Right lobe of liver (tissue), 6 donors: ENCODE data around the gene SMPD3. TPM values are rescaled to one million over a fixed set of nuclear protein-coding genes. Genes with fewer than 3 reads are reported as not detected.

ENCODE experiments used
- ATAC-seq, 4 donors: fragments of 200-7000 bp; cut with Tn5 transposase; one replicate each; pipeline ENCODE4 v1.9.1; 2020; ENCODE audit warnings: mild to moderate bottlenecking in 4 of 4, moderate library complexity in 4 of 4
- DNase-seq, 3 donors: peaks; one replicate each; pipeline ENCODE4 v3.0.0-alpha.2; 2020
- H3K27ac ChIP-seq, 3 donors: fragments of 200-600 bp; one replicate each; pipeline ENCODE4 v1.8.0; 2022
- H3K27me3 ChIP-seq, 2 donors: fragments of 200-600 bp; one replicate each; pipeline ENCODE4 v1.8.0; 2022
- H3K36me3 ChIP-seq, 4 donors: fragments of 200-600 bp; sonication (generic) in 1 of 4; one replicate each; pipeline versions ENCODE4 v1.5.1 to v1.8.0; 2017 to 2022; ENCODE audit warnings: control low read depth in 1 of 4
- H3K4me1 ChIP-seq, 4 donors: fragments of 200-600 bp; sonication (generic) in 1 of 4; one replicate each; pipeline versions ENCODE4 v1.5.1 to v1.8.0; 2017 to 2022; ENCODE audit warnings: control low read depth in 1 of 4
- H3K4me3 ChIP-seq, 3 donors: fragments of 200-600 bp; one replicate each; pipeline ENCODE4 v1.8.0; 2022
- H3K9me3 ChIP-seq, 4 donors: fragments of 200-600 bp; sonication (generic) in 1 of 4; one replicate each; pipeline versions ENCODE4 v1.5.1 to v1.8.0; 2017 to 2022; ENCODE audit warnings: control low read depth in 1 of 4
- CTCF ChIP-seq, 4 donors: fragments of 200-600 bp in 3 of 4; fragments of 450-650 bp in 1 of 4; IDR thresholded peaks; one replicate each; pipeline versions ENCODE4 v1.5.1 to v1.8.0; 2016 to 2022; ENCODE audit warnings: antibody characterized with exemption in 4 of 4, mild to moderate bottlenecking in 2 of 4
- POLR2A ChIP-seq: fragments of 450-650 bp; IDR thresholded peaks from one replicate; pipeline ENCODE4 v1.6.1; 2017; ENCODE audit warnings: antibody characterized with exemption, mild to moderate bottlenecking
- WGBS: methylation state at CpG from one replicate; pipeline ENCODE4 v1.1.6; 2018; ENCODE audit warnings: low coverage, low lambda C conversion rate; ENCODE audit not compliant: insufficient coverage; ENCODE audit errors: missing lambda C conversion rate; 5-methylcytosine and 5-hydroxymethylcytosine counted together
- intact Hi-C, 2 donors: fragments of 100-400 bp; cut with DNase I; formaldehyde crosslinking; loops; one replicate each; pipeline versions ENCODE4 v1.11.2 to v1.14.1; 2022
- total RNA-seq, 6 experiments: library from RNA; depleted of rRNA in 2 of 6; stranded (reverse); fragments of >200 nt in 2 of 6; fragmentation: NEBNext Ultra II Directional in 3 of 6; extraction: Animal tissue kit (Norgen Biotek cat#: 25700) in 3 of 6; gene quantifications; one replicate each; pipeline versions ENCODE4 v1.1.0 to v1.2.4, GENCODE V29; 2016 to 2023
- donor health status: DM: no; HTN: yes; CAD: no.
- donor health status: DM: no; HTN: no; CAD: no.
- donor health status: DM: no; HTN: no; CAD: no.
- donor health status: DM: no; HTN: yes; CAD: no.
- donor health status: DM: no; HTN: yes; CAD: no.

The SMPD3 gene
- total RNA-seq, 6 experiments from 2014 or later = 0.18 to 27.2 (median 5.0) TPM

GRCh38 chr16:68328151-68328859, 120.0 kb downstream of the SMPD3 start:
- TF ChIP-seq POLR2A (no peak), CTCF (IDR thresholded peaks at IDR 0.05) (peak; percentile 90 to 95 (median 92))
- Histone ChIP-seq H3K9me3 (no peaks in the 10 kb centered on the region), H3K4me3 (no peak overlapping the region), H3K27me3 (no peaks in the 10 kb centered on the region), H3K36me3 (peaks cover 0 to 31% (median 10%) of the 10 kb centered on the region in 4 donors), H3K4me1 (peaks cover 0 to 21% (median 10%) of the 10 kb centered on the region in 4 donors), H3K27ac (no peak overlapping the region)
- ATAC-seq = peak; percentile 89 to 96 (median 96)
- DNase-seq = peak; percentile 76 to 81 (median 79)
- intact Hi-C loops = loop anchor here in 1 of 2 donors (5.0 kb wide), 2 partner anchors 71 to 86 kb away; no protein-coding TSS in a partner anchor
- 48% methylated on average over 10 of the region's 13 CpGs for WGBS

GRCh38 chr16:68324780-68325357, 123.4 kb downstream of the SMPD3 start:
- no peak for TF ChIP-seq POLR2A
- TF ChIP-seq CTCF (IDR thresholded peaks at IDR 0.05) = no peak
- Histone ChIP-seq H3K27me3 (no peaks in the 10 kb centered on the region), H3K4me3 (no peak overlapping the region), H3K9me3 (no peaks in the 10 kb centered on the region), H3K36me3 (peaks cover 0 to 42% (median 10%) of the 10 kb centered on the region in 4 donors), H3K27ac (no peak overlapping the region), H3K4me1 (no peaks in the 10 kb centered on the region)
- DNase-seq (no peak), ATAC-seq (no peak)
- intact Hi-C loops = loop anchor here in 1 of 2 donors (5.0 kb wide), 2 partner anchors 68 to 83 kb away; no protein-coding TSS in a partner anchor
- 83% methylated on average over 2 of the region's 8 CpGs for WGBS

- TF ChIP-seq POLR2A (no peak), CTCF (IDR thresholded peaks at IDR 0.05) (no peak)
- no CpG with 5 or more reads among the region's 5 CpGs for WGBS
- Histone ChIP-seq H3K4me1 (no peaks in the 10 kb centered on the region), H3K36me3 (peaks cover 0 to 42% (median 10%) of the 10 kb centered on the region in 4 donors), H3K9me3 (no peaks in the 10 kb centered on the region), H3K27ac (no peak overlapping the region), H3K4me3 (no peak overlapping the region), H3K27me3 (no peaks in the 10 kb centered on the region)
- ATAC-seq (no peak), DNase-seq (no peak)
- intact Hi-C loops = no loop called here
Observed at GRCh38 chr16:68324336-68324735, 124.0 kb downstream of the SMPD3 start.

GRCh38 chr16:68319185-68319908, 129.0 kb downstream of the SMPD3 start:
- no peaks in the 10 kb centered on the region for H3K9me3 ChIP-seq
- intact Hi-C loops = no loop called here
- no peak overlapping the region for H3K27ac ChIP-seq
- ATAC-seq = no peak
- no peak overlapping the region for H3K4me3 ChIP-seq
- peaks cover 0 to 43% (median 4%) of the 10 kb centered on the region in 4 donors for H3K36me3 ChIP-seq
- no peaks in the 10 kb centered on the region for H3K27me3 ChIP-seq
- TF ChIP-seq CTCF (IDR thresholded peaks at IDR 0.05) (no peak), POLR2A (no peak)
- no peaks in the 10 kb centered on the region for H3K4me1 ChIP-seq
- 89% methylated on average over 3 of the region's 6 CpGs for WGBS
- DNase-seq = no peak
